ENCODE measurements around the gene LECT2.

The LECT2 gene

DNA sequence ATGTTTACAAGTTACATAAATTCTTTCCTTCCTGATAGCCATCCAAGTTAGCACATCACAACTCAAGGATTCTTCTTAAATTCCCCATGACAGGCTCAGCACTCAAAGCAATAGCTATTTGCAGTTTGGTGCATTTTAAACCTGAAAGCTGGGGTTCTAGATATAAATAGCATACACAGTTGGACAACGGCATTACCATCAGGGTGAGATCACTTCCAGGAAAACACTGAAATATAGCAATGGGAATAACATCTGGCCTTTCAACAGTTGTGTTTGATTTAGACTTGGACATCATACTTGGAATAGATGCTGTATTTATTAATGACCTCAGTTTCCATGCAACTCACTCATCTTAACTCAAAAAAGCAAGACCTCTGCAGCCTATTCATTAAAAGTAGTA, 24.7 kb upstream of the LECT2 start:
- in situ Hi-C loops (cut with HindIII; ENCODE audit: low sequenced_read_pairs): no loop called here

DNA sequence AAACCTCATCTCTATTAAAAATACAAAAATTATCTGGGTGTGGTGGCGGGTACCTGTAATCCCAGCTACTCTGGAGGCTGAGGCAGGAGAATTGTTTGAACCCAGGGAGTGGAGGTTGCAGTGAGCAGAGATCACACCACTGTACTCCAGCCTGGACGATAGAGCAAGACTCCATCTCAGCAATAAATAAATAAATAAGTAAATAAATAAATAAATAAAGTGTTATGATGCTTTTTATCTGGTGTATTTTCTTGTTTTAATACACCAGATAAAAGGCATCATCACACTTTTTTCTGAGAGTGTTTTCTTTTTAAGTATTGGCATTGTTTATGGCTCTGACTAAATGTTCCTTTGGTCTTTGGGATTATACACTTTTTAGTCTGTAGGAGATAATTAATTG, 24.2 kb upstream of the LECT2 start:
- in situ Hi-C loops (cut with HindIII; ENCODE audit: low sequenced_read_pairs): no loop called here

DNA sequence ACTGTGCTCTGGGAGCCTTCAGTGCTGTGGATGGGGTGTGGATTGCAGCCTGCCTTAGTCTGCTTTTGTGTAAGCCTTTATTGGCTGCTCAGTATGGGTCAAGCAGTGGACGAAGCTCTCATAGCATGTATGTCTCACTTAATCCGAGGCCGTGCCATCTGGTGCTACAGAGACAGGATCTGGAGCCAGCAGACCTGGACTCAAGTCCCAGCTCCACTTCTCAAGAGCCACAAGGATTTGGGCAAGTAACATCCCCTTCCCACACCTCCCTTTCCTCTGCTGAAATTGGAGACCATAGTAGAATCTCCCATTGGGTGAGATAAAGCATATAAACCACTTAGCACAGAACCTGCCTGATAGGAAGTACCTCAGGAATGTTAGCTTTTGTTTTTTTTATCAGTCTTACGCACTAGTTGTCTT, 23.4 kb upstream of the LECT2 start:
- in situ Hi-C loops (cut with HindIII; ENCODE audit: low sequenced_read_pairs): no loop called here

DNA sequence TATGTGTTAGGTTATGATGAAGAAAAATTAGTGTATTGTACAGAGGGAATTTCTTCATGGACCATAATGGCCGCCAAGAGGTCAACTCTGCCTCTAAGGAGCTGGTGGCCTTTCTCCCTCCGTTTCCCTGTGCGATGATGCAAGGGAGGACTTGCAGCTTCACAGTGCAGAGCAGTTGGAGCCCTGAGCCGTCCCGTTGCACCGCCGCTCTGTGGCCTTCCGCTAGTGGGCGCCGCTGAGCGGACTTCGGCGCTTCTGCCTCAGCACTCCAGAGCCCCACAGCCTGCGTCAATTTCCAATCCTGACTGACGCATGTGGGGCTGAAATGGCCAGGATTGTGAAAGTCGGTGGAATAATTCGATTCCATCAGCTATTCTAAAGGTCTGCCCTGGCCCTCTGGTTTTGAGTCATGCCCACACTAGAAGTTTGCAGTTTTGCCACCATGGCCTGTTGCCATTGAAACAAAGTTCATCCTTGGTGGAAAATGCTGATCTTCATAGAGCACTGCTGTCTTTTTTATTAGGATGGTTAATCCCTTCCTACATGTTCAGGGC, 22.7 kb upstream of the LECT2 start:
- in situ Hi-C loops (cut with HindIII; ENCODE audit: low sequenced_read_pairs): no loop called here

DNA sequence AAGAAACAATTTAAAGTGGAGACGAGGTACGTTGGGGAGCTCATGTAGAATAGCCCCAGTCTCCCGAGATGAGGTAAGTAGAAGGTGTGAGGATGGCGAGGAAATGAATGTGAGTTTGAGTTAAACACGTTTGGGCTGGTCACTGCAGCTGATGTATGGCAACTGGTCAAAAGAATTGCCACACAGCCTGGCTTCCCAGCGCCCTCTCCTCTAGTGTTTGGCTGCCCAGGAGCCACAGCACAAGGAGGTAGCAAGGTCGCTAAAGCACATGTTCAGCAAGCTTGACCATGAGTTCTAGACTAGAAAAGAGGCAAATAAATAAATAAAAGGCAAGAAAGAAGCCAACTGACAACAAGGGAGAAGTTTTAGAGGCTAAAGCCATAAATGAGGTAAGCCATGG, 21.4 kb upstream of the LECT2 start:
- in situ Hi-C loops (cut with HindIII; ENCODE audit: low sequenced_read_pairs): no loop called here

DNA sequence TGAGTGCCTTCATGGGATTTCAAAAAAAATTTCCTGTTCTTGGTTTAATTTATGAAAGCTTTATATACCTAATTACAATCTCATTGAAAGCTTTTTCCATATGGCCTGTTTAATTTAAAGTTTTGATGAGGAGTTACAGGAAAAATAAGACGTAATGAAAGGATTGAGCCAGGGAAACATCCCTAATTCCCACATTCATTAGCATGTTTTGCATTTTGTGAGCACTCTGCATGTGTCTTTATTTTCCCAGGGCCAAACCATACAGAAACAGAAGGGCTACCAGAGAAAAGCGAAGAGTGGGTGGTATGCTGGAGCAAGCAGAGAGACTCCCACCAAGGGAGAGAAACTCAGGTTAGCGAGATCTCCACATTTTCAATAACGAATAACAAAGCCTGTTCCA, 20.3 kb upstream of the LECT2 start:
- in situ Hi-C loops (cut with HindIII; ENCODE audit: low sequenced_read_pairs): no loop called here

DNA sequence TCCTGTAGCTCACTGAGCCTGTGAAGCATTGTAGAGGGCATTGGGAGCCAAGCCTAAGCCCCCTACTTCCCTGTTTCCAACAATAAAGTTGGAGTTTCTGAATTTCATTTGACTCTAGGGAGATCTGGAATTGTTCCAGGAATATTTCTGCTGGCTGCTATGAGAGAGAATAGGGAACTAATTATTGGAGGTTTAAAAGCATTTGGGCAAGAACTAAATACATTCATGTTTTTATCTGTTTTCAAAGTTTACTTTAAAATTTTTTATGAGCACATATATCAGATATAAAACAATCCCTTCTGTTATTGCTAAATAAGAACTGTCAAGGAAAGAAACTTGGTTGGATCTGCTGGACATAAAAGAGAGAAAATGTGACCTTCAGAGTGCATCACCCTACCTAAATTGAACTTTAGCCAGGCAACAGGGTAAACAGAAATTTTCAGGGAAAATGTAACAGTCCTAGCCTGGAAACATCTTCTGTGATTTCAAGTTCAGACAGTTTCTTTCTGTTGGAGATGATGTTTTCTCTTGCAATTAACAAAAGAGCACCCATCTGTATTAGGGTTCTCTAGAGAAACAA, 19.3 kb upstream of the LECT2 start:
- in situ Hi-C loops (cut with HindIII; ENCODE audit: low sequenced_read_pairs): no loop called here

DNA sequence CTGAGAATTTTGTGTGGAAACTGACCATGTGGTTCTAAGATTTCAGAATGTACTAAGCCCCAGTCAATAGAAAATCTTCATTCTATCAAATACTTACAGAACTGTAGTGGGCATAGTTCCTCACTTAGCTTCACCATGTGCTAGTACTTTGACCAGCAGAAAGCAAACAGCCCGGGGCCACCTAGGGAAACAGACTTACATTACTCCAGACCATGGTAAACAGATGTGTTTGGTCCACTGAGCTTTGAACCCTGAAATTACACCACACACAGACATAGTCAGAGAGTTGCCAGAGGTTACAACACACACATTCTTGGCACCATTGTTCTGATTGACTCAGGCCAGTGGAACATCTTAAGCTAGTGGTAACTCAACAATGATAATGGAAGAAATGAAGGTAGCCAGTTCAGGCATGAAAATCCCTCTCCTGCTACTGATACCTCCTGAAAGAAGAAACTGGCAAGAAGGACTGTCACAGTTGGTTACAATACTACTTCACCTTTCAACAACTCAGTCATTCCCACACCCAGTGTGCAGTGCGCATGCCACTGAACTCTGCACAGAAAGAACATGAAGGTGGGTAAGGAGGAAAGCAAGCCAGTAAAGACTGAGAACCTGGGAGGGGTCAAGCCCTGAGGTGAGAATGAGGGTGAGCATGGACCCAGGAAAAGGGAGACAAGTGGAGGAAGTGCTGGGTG, 18.7 kb upstream of the LECT2 start:
- in situ Hi-C loops (cut with HindIII; ENCODE audit: low sequenced_read_pairs): no loop called here

DNA sequence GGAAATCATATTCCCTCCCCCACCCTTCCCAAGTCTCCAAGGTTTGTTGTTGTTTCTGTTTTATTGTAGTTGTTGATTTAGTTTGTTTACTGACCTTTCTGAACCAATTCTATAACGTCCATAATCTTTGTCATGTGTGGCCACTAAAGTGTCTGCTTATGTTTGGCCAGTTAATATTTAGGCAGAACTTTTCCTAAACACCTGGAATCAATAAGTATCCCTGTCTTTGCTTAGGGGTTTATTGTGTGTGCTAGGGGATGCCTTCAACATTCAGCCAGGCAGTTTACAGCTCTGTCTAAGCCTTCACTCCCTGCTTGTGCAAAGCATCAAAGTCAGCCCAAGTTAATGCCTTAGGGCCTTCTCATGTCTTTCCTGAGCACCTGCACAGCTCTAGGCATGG, 16.9 kb upstream of the LECT2 start:
- in situ Hi-C loops (cut with HindIII; ENCODE audit: low sequenced_read_pairs): no loop called here

DNA sequence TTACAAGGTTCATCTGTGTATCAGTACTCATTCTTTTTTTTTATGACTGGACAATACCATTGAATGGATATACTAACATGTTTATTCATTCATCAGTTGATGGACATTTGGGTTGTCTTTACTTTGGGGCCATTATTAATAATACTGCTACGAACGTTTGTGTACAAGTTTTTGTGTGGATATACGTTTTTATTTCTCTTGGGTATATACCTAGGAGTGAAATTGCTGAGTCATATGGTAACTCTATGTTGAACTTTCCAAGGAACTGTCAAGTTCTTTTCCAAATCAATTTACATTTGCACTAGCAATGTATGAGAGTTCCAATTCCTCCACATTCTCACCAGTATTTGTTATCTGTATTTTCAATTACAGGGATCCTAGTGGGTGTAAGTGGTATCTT, 12.0 kb upstream of the LECT2 start:
- in situ Hi-C loops (cut with HindIII; ENCODE audit: low sequenced_read_pairs): no loop called here

DNA sequence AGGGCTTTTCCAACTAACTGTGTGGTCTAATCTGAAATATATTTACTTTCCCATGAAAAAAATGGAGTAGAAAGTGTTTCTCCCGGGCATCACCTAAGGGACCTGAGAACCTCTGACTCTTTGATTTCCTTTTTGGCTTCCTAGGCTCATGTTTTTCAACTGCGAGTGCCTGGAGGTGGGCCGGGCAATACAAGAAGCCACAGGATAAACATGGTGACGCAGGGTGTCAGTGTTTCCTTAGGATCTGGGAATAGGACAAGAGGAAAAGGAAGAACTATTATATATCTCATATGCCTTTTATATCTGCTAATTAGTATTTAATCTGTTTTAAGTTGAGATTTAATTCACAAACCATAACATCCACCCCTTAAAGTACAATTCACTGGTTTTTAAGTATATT, 11.4 kb upstream of the LECT2 start:
- in situ Hi-C loops (cut with HindIII; ENCODE audit: low sequenced_read_pairs): no loop called here

DNA sequence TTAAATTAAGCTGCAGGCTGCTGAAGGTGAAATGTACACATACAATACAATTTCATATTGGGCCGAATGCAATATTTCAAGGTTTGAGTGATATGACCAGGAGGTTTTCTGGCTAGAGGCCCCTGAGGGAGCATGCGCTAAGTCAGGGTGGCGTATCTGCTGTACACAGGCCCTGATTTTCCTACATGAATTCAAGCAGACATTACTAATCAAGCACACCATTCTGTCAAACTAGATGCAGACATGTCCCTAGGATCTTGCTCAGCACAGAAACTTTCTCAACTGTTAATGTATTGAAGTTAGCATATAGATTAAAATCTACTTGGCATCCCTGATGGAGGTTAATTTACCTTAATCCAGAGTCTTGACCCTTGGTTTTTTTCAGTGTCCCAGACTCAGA, 10.7 kb upstream of the LECT2 start:
- in situ Hi-C loops (cut with HindIII; ENCODE audit: low sequenced_read_pairs): no loop called here

DNA sequence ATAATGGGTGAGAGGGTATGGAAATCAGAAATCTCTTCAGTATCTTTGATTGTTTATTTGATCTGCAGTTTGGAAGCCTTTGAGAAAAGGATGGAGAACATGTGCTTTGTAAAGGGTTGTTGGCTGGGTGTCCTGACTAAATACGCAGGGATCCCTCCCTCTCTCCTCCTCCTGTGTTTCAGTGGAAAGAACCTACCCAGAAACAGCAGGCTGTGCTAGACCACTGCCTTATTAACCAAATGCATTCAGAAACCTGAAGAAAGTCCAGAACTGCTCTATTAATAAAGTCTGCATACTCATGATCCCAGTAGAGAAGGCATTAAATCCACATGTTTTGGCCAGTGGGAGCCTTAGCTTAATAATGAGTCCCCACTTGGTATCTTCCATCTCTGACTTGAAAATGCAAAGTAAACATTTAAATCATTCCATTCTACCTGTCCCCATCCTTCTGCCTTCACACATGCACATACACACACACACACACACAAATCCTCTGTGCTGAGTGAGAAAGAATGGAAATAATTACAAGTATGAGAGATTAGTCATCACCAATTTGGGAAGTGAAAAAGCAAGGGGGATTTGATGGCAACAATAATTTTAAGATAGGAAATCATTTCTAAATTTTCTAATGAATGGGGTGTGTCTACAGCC, 10.0 kb upstream of the LECT2 start:
- in situ Hi-C loops (cut with HindIII; ENCODE audit: low sequenced_read_pairs): no loop called here

DNA sequence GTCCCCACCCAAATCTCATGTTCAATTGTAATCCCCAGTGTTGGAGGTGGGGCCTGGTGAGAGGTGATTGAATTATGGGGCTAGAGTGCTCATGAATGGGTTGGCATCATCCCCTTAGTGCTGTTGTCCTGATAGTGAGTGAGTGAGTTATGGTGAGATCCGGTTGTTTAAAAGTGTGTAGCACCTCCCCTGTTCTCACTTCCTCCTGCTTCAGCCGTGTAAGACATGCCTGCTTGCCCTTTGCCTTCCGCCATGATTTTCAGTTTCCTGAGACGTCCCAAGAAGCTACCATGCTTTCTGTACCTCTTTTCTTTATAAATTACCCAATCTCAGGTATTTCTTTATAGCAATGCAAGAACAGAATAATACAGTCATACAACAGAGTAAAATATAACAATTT, 742 bp upstream of the LECT2 start:
- in situ Hi-C loops (cut with HindIII; ENCODE audit: low sequenced_read_pairs): no loop called here

DNA sequence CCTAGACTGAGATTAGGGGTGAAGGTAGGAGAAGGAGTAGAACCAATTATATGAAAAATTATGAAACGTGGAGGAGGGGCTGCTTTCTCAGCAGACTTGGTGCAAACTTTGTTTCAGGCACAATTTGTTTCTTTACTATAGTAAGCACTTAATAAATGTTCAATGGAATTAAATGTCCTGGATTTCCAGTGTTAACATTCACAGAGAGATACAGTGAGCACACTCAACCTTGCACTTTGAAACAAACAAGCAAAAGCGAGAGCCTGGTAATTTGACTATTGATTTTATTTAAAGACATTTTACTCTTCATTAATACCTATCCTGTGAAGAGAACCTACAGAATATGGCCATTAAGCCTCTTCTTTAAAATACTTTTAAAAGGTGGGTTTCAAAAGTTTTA, 933 bp downstream of the LECT2 start:
- in situ Hi-C loops (cut with HindIII; ENCODE audit: low sequenced_read_pairs): no loop called here

DNA sequence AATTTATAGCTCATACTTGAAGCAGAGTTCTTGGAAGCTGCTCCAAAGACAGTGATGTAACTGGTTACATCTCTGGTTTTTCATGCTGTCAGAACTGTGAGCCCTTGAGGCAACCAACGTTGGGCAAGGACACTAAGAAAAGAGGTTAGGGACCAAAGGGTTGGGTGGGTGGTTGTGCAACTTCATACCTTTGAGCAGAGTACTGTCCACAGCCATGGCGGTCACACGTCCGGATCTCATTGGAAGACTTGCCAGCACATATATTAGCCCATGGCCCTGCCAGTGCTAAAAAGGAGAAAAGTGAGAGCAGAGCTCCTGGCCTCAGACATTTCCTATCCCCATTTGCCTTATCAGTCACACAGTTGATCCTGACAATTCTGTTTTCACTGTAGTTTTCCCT, 2.1 kb downstream of the LECT2 start:
- in situ Hi-C loops (cut with HindIII; ENCODE audit: low sequenced_read_pairs): no loop called here

DNA sequence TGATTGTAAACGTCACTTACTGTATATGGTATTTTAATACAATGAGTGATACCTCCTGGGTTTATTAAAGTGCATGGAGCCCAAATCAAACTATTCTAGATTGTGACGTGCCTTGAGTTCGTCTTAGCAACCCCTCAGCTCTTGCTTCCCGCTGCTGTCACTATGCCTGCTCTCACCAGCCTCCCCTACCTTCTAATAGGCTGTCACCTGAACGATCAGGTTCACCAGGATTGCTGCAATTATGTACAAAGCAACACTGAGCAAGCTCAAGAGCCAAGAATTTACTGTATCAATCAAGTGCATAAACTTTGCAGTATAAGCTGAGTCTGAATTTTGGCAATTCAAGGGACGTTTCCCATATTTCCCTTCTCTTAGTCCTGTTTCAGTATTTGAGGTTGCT, 3.0 kb downstream of the LECT2 start:
- in situ Hi-C loops (cut with HindIII; ENCODE audit: low sequenced_read_pairs): no loop called here

DNA sequence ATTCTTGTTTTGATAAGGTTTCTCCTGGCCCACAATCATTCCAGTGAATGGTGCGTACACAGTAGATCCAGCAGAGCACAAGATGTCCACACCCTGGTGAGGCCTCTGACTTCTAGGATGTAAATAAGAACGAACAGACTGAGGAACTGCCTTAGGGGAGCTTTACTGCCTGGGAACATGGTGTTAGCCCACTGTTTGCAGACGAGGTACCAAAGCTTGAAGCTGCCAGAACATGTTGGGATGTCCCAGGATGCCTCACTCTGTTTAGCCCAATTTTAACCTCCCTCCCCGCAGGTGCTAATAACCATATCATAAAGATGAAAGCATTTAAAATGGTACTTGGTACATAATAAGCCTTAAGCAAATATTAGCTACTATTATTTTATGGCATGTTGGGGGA, 3.5 kb downstream of the LECT2 start:
- in situ Hi-C loops (cut with HindIII; ENCODE audit: low sequenced_read_pairs): no loop called here

DNA sequence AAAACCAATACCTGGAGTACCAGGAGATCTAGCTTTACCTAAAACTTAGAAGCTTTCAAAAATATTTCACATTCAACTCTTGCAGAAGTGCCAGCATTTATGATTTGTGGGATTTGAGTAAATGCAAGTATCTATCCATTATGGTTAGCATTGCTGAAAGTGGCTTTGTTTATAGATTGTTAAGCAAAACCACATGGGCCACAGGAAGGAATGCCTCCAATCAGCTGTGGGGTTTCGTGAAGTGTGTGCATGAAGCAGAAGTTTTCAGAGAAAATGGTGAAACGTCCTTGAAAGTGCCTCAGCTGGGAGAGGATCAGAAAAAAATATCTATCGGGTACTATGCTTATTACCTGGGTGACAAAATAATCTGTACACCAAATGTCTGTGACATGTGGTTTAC, 4.2 kb downstream of the LECT2 start:
- in situ Hi-C loops (cut with HindIII; ENCODE audit: low sequenced_read_pairs): no loop called here

DNA sequence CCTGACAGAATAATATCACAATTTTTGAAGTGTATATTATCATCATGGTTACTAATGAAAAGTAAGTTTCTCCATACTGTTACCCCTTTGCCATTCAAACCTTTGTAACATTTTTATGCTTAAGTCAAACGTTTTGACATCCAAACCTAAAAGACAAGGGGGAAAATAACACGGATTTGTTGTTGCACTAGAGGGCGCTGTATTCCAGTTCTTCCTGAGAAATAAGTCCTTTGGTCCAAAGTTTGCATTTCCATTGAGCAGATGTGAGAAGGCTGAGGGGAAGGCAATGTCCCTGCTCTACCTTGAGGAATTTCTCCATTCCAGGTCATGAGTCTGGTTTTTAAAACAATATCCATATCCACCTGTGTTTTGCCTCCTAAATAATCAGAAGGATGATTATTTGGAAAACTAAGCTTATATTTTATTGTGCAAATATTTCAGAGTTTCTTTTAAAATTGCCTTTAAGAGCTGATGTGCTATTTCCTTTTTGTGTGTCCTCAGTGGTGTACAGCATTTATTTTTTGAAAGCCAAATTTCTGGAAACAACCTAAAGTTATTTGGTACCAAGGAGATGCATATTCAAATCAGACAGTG, 9.7 kb downstream of the LECT2 start:
- in situ Hi-C loops (cut with HindIII; ENCODE audit: low sequenced_read_pairs): no loop called here

DNA sequence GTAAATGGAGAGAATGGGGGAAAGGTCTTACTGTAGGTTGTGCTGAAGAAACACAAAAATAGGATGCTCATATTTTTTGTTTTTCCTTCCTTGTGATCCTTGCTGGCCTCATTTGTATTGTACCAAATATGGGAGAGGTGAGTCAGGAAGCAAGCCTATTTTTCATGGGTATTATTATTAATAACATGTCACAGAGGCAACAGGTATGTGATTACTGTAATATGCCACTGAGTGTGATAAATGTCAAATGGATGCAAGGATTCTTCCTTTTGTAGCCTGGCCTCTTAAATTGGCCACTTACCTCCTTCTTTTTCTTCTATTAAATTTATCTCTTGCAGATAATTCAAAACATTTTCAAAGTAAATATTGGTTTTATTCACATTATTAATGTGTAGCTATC, 10.2 kb downstream of the LECT2 start:
- in situ Hi-C loops (cut with HindIII; ENCODE audit: low sequenced_read_pairs): no loop called here

DNA sequence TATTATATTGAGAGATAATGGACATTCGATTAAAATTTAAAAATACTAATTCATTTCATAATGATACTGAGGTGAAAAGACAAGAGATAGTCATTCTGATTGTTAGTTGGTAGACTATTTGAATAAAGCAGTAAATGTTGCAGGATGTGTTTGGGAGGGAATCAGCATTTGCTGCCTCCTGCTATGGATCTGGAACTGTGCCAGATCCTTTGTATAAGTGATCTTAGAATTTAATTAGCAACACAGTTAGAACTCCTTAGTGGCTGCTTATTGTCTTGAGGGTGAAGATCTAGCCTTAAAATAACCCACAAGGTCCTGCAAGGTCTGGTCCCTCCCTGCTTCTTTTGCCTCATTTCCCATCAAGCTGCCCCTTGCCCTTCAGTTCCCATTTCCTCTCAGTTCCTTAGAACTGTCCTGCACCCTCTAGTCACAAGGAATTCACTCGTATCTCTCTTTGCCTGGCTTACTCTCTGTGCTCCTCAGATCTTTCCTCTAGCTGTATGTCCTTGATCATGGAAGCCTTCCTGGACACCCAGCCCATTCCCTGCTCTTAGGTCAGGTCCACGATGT, 12.5 kb downstream of the LECT2 start:
- in situ Hi-C loops (cut with HindIII; ENCODE audit: low sequenced_read_pairs): no loop called here

All from DLD1 (cell line).